Activated T-helper 1 cell treated with anti-CD3 and anti-CD28 coated beads, Interleukin-12 subunit alpha, Interleukin-12 subunit beta, Interleukin-2, Interleukin-4 antibody, amounts not matched to agents 30 ng/mL and 10 ng/mL and 1 ng/mL, durations not matched to agents 14 hours and 24 hours and 36 hours (primary cell): ENCODE results near the gene LRRC1. TPM values are rescaled to one million over a fixed set of nuclear protein-coding genes. Genes with fewer than 3 reads are reported as not detected.

Experiments used
- DNase-seq: peaks from one replicate; pipeline ENCODE4 v3.0.0; 2021; ENCODE audit warnings: low spot score
- H3K27ac Mint-ChIP-seq: one replicate; pipeline ENCODE4 v1.8.0; 2021; ENCODE audit warnings: mild to moderate bottlenecking, mixed read lengths
- H3K27me3 Mint-ChIP-seq: one replicate; pipeline ENCODE4 v1.8.0; 2022; ENCODE audit warnings: mild to moderate bottlenecking, moderate library complexity, mixed read lengths; ENCODE audit not compliant: insufficient read depth
- H3K36me3 Mint-ChIP-seq: one replicate; pipeline ENCODE4 v1.8.0; 2021; ENCODE audit warnings: low read depth, mixed read lengths
- H3K4me1 Mint-ChIP-seq: one replicate; pipeline ENCODE4 v1.8.0; 2021; ENCODE audit warnings: low read depth, mixed read lengths
- H3K4me3 Mint-ChIP-seq: one replicate; pipeline ENCODE4 v1.8.0; 2021; ENCODE audit warnings: mild to moderate bottlenecking, moderate library complexity, mixed read lengths
- H3K9me3 Mint-ChIP-seq: one replicate; pipeline ENCODE4 v1.8.0; 2021; ENCODE audit warnings: mixed read lengths
- intact Hi-C: fragments of 100-400 bp; cut with micrococcal nuclease; formaldehyde crosslinking; loops from one replicate; pipeline ENCODE4 v1.15.1; 2024
- total RNA-seq: library from RNA; stranded (reverse); gene quantifications from 2 replicates; pipeline ENCODE4 v1.2.3, GENCODE V29; 2022

Gene LRRC1
- total RNA-seq, 1 donor from 2014 or later: 1.7 TPM

- intact Hi-C loops: no loop called here
- no peak for DNase-seq
- no peaks in the 10 kb centered on the region for H3K36me3 Mint-ChIP-seq
Measured at GRCh38 chr6:53828215-53828614, 33.4 kb downstream of the LRRC1 start.

GRCh38 chr6:53828966-53829697 is 34.3 kb downstream of the LRRC1 start:
- H3K4me1 Mint-ChIP-seq: no peaks in the 10 kb centered on the region
- H3K27me3 Mint-ChIP-seq: peaks cover 1% of the 10 kb centered on the region
- no peaks in the 10 kb centered on the region for H3K9me3 Mint-ChIP-seq
- H3K36me3 Mint-ChIP-seq: no peaks in the 10 kb centered on the region
- no peak for DNase-seq
- intact Hi-C loops: no loop called here
- no peak overlapping the region for H3K4me3 Mint-ChIP-seq
- no peak overlapping the region for H3K27ac Mint-ChIP-seq

More at GRCh38 chr6:53828215-53828614, 33.4 kb downstream of the LRRC1 start:
- Mint-ChIP-seq H3K4me3 (no peak overlapping the region), H3K27me3 (peaks cover 1% of the 10 kb centered on the region), H3K4me1 (no peaks in the 10 kb centered on the region), H3K9me3 (no peaks in the 10 kb centered on the region), H3K27ac (no peak overlapping the region)

- intact Hi-C loops: no loop called here
- no peak for DNase-seq
- H3K4me3 Mint-ChIP-seq: no peak overlapping the region
- H3K27ac Mint-ChIP-seq: no peak overlapping the region
- no peaks in the 10 kb centered on the region for H3K9me3 Mint-ChIP-seq
- H3K27me3 Mint-ChIP-seq: peaks cover 1% of the 10 kb centered on the region
- H3K4me1 Mint-ChIP-seq: no peaks in the 10 kb centered on the region
- no peaks in the 10 kb centered on the region for H3K36me3 Mint-ChIP-seq
Measured at GRCh38 chr6:53829698-53830221, 35.0 kb downstream of the LRRC1 start.

GRCh38 chr6:53830366-53830765 is 35.6 kb downstream of the LRRC1 start:
- no peak for DNase-seq
- no peak overlapping the region for H3K27ac Mint-ChIP-seq
- no peaks in the 10 kb centered on the region for H3K4me1 Mint-ChIP-seq
- H3K36me3 Mint-ChIP-seq: no peaks in the 10 kb centered on the region
- no peak overlapping the region for H3K4me3 Mint-ChIP-seq
- H3K27me3 Mint-ChIP-seq: peaks cover 1% of the 10 kb centered on the region
- intact Hi-C loops: no loop called here
- no peaks in the 10 kb centered on the region for H3K9me3 Mint-ChIP-seq

- Mint-ChIP-seq H3K9me3 (no peaks in the 10 kb centered on the region), H3K4me3 (no peak overlapping the region)
Measured at GRCh38 chr6:53831081-53831869, 36.5 kb downstream of the LRRC1 start.

GRCh38 chr6:53831936-53832660 is 37.3 kb downstream of the LRRC1 start:
- Mint-ChIP-seq H3K4me1 (no peaks in the 10 kb centered on the region), H3K4me3 (no peak overlapping the region), H3K27me3 (peaks cover 1% of the 10 kb centered on the region), H3K27ac (no peak overlapping the region), H3K36me3 (no peaks in the 10 kb centered on the region), H3K9me3 (no peaks in the 10 kb centered on the region)
- DNase-seq: no peak
- intact Hi-C loops: no loop called here

More at GRCh38 chr6:53831081-53831869, 36.5 kb downstream of the LRRC1 start:
- intact Hi-C loops: no loop called here
- peaks cover 1% of the 10 kb centered on the region for H3K27me3 Mint-ChIP-seq
- no peaks in the 10 kb centered on the region for H3K36me3 Mint-ChIP-seq
- DNase-seq: no peak
- H3K4me1 Mint-ChIP-seq: no peaks in the 10 kb centered on the region
- H3K27ac Mint-ChIP-seq: no peak overlapping the region

GRCh38 chr6:53833155-53833554 is 38.4 kb downstream of the LRRC1 start:
- H3K27ac Mint-ChIP-seq: no peak overlapping the region
- peaks cover 1% of the 10 kb centered on the region for H3K27me3 Mint-ChIP-seq
- no peaks in the 10 kb centered on the region for H3K4me1 Mint-ChIP-seq
- intact Hi-C loops: no loop called here
- no peak overlapping the region for H3K4me3 Mint-ChIP-seq
- H3K9me3 Mint-ChIP-seq: no peaks in the 10 kb centered on the region
- no peaks in the 10 kb centered on the region for H3K36me3 Mint-ChIP-seq
- DNase-seq: no peak

GRCh38 chr6:53834132-53834531 is 39.3 kb downstream of the LRRC1 start:
- intact Hi-C loops: no loop called here
- Mint-ChIP-seq H3K4me3 (no peak overlapping the region), H3K27me3 (peaks cover 1% of the 10 kb centered on the region), H3K36me3 (no peaks in the 10 kb centered on the region), H3K4me1 (no peaks in the 10 kb centered on the region), H3K27ac (no peak overlapping the region), H3K9me3 (no peaks in the 10 kb centered on the region)
- no peak for DNase-seq

GRCh38 chr6:53837865-53838769 is 43.3 kb downstream of the LRRC1 start:
- no peak for DNase-seq
- intact Hi-C loops: no loop called here
- Mint-ChIP-seq H3K27ac (no peak overlapping the region), H3K4me3 (no peak overlapping the region), H3K36me3 (no peaks in the 10 kb centered on the region), H3K9me3 (no peaks in the 10 kb centered on the region), H3K4me1 (no peaks in the 10 kb centered on the region), H3K27me3 (peaks cover 2% of the 10 kb centered on the region)

GRCh38 chr6:53840027-53840426 is 45.2 kb downstream of the LRRC1 start:
- no peaks in the 10 kb centered on the region for H3K36me3 Mint-ChIP-seq
- H3K27me3 Mint-ChIP-seq: peaks cover 2% of the 10 kb centered on the region

GRCh38 chr6:53845280-53846195 is 50.7 kb downstream of the LRRC1 start:
- Mint-ChIP-seq H3K27ac (no peak overlapping the region), H3K36me3 (no peaks in the 10 kb centered on the region), H3K27me3 (no peaks in the 10 kb centered on the region), H3K9me3 (no peaks in the 10 kb centered on the region), H3K4me1 (no peaks in the 10 kb centered on the region), H3K4me3 (no peak overlapping the region)
- DNase-seq: no peak
- intact Hi-C loops: no loop called here

More at GRCh38 chr6:53840027-53840426, 45.2 kb downstream of the LRRC1 start:
- no peak for DNase-seq
- H3K9me3 Mint-ChIP-seq: no peaks in the 10 kb centered on the region
- no peaks in the 10 kb centered on the region for H3K4me1 Mint-ChIP-seq
- no peak overlapping the region for H3K4me3 Mint-ChIP-seq
- H3K27ac Mint-ChIP-seq: no peak overlapping the region
- intact Hi-C loops: no loop called here
